NB4 (cell line): ENCODE data around the gene PLXNA2.

Source experiments
- CTCF ChIP-seq: IDR thresholded peaks from one replicate; pipeline ENCODE4 v1.5.1; 2012; ENCODE audit warnings: low read depth, low read length
- MAX ChIP-seq: IDR thresholded peaks from 2 replicates; pipeline ENCODE4 v1.6.1; 2011; ENCODE audit warnings: low read depth, low read length

- no peak for TF ChIP-seq CTCF
- TF ChIP-seq MAX: no peak
Measured at GRCh38 chr1:207999274-207999915, 244.8 kb downstream of the PLXNA2 start.
